ENCODE results near the gene TMEM61.

Gene TMEM61

DNA sequence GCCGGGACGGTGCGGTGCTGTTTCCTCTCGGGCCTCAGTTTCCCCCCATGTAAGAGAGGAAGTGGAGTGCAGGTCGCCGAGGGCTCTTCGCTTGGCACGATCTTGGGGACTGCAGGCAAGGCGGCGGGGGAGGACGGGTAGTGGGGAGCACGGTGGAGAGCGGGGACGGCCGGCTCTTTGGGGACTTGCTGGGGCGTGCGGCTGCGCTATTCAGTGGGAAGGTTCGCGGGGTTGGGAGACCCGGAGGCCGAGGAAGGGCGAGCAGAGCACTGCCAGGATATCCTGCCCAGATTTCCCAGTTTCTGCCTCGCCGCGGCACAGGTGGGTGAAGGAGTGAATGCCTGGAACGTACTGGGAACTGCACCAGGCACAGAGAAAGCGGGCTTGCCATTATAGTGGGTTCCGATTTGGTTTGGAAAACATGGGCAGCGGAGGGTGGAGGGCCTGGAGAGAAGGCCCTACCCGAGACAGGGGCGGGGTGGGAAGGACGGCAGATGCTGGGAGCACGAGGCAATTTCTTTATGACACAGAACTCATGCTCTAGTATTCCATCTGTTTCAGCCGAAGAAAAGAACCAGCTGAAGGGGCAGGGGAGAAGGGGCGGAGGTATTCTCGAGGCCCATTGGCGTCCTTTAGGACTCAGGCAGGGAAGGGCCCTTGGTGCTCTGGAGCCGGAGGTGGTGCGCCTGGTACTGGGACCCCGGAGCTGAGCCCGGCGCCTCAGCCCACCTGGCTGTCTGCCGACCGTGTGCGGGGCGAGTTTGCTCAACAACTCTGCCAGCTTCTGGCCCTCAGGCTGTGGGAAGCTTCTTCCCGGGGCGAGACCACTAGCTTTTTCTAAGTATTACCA, 59.9 kb downstream of the TMEM61 start:
- DNase-seq: no peak

DNA sequence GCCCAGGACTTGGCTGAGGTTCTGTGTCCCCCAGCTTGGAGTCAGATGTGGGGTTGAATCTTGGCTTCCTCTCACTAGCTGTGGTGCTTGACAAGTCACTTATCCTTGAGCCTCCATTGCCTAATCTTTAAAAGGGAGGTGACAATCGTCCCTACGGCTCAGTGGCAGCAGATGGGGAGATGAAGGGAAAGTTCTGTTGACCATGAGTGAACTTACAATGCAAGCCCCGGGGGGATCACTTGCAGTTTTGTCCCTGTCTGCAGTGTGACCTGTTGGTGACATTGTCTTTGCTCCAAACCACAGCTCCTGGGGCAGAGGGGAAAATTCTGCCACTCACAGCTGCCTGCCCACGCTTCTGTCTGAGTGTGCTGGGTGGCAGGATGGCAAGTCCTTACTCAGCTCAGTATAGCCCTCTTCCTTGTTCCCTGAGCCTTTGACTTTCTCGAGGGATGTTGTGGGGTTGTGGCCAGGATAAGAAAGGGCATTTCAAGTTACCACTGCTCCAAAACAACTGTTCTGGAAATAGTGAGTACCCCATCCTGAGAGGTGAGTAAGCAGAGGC, 60.6 kb downstream of the TMEM61 start:
- DNase-seq: no peak

DNA sequence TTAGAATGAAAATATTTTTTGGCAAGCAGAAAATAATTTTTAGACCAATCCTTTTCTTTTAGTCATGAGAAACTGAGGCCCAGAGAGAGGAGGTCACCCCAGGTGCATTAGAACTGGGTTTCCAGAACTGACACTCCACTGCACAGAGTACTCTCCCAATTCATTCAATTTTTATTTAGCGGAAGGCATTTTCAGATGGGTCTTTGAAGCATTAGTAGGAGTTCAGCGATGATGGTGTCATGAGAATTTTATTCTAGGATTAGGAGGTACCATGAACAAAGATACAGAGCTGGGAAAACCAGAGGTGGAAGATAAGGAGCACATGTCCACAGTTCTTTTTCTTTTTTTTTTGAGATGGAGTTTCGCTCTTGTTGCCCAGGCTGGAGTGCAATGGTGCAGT, 61.2 kb downstream of the TMEM61 start:
- no peak for DNase-seq
